GM19238 (cell line): ENCODE measurements around the gene ACAA2.
"Not testable (repeated sequence)": the region's sequence is repeated elsewhere in the genome, so short reads cannot be mapped to it uniquely, and the experiment has no call there.

ENCODE experiments used
- DNase-seq: peaks from one replicate; pipeline ENCODE4 v3.0.0; 2011; ENCODE audit warnings: low spot score; ENCODE audit not compliant: insufficient read length

The ACAA2 gene

GRCh38 chr18:49845629-49846360 is 32.5 kb upstream of the ACAA2 start:
- no peak for DNase-seq

DNA sequence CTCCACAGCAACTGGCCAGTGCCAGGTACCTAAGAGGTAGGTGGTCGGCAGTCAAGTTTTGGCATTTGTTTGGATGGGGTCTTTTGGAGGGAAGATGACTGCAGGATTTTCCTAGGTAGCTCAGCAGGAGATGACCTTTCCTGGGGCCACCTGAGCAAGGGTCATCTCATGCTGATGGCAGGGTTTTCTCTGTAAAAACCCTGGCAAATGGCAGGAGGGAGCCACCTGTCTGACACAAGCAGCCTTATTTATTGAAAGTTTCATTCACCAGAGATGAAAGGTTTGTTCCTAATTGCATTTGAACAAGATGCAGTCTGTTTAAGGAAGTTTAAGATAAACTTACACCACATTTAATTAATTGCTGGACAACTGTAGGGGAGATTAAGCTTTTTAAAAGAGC is 31.6 kb upstream of the ACAA2 start:
- no peak for DNase-seq

GRCh38 chr18:49843778-49844625 is 30.7 kb upstream of the ACAA2 start:
- no peak for DNase-seq

- no peak for DNase-seq
These were observed 29.8 kb upstream of the ACAA2 start for GRCh38 chr18:49843131-49843530.

DNA sequence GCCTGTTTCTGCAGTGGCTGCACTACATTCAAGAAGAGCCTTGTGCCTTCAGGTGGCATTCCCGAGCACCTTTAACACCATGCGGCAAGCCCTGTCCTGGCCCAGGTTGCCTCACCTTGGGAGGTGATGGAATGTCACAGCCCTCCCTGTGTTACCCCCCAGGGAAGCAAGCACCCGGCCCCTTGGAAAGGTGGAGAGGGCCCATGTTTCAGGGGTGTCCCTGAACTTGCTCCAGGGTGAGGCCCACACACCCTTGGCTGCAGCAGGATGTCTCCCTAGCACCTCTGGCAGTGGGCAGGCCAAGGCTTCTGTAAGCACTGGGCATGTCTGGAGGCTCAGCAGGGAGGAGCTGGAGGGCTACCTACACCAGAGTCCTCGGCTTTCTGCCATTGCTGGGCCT is 29.3 kb upstream of the ACAA2 start:
- DNase-seq, result no peak

GRCh38 chr18:49841236-49842217 is 28.2 kb upstream of the ACAA2 start:
- no peak for DNase-seq

DNA sequence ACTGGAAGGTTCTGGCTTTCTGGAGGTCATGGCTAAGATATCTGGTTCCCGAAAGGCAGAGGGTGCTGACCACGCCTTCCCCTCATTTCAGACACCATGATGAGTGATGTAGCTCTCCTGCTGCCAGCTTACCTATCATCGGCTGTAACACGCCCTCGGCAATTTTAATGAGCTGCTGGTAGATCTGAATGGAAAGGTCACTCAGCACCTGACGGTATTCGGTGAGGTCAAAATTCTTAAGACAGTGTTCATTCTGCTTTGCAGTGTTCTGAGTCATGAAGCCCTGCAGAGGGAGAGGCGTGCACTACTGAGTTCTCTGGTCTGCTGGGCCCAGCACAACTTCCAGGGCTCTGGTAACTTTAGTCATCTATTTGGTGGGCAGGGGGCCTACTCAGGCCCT is 25.7 kb upstream of the ACAA2 start:
- DNase-seq, result no peak

GRCh38 chr18:49838381-49838780 is 25.0 kb upstream of the ACAA2 start:
- DNase-seq, result no peak

DNA sequence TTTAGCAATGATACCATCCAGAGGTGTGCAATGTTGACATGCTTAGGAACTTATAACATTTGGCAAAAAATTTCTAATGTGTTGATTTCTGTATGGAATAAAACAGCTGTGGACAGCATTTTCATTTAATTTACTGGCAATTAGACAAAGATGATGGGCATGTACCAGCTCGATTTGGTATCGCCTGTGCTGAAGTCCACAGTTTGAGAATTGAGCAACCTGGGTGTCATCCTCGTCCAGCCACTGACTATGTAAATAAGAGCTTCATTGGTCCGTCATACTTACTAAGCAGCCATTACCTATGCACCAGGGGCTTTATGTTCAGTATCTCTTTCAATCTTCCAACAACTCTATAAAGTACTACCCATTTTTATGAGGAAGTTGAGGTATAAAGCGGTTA is 24.6 kb upstream of the ACAA2 start:
- DNase-seq, result no peak

DNA sequence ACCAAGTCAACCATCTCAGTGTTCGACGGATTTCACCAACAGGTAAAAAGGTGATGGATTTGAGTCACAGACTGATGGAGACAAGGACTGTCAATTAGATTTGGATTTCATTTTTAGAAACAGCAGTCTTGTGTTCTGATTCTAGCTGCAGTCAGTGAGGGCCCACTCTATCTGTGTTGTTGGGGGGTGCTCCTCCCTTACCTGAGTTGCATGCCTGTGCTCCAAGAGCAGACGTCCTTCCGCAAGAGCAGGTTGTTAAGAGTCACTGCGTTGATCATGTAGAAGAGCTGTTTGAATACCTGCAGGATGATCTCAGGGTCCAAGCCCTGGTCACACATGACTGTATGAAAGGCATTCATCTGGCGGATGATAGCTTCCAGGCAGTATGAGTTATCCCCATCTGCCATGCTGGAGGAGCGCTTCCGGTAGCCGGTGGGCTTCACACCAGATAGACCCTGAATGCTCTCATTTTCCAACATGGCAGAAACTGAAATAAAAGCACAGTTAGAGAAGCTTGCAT is 24.0 kb upstream of the ACAA2 start:
- not testable (repeated sequence) for DNase-seq

GRCh38 chr18:49835405-49835804 is 22.1 kb upstream of the ACAA2 start:
- DNase-seq, result no peak

GRCh38 chr18:49834258-49834657 is 20.9 kb upstream of the ACAA2 start:
- DNase-seq, result no peak

GRCh38 chr18:49833814-49834213 is 20.5 kb upstream of the ACAA2 start:
- no peak for DNase-seq

- DNase-seq, result no peak
These were observed 18.9 kb upstream of the ACAA2 start for GRCh38 chr18:49832221-49832647.

GRCh38 chr18:49827996-49828395 is 14.7 kb upstream of the ACAA2 start:
- DNase-seq, result no peak

DNA sequence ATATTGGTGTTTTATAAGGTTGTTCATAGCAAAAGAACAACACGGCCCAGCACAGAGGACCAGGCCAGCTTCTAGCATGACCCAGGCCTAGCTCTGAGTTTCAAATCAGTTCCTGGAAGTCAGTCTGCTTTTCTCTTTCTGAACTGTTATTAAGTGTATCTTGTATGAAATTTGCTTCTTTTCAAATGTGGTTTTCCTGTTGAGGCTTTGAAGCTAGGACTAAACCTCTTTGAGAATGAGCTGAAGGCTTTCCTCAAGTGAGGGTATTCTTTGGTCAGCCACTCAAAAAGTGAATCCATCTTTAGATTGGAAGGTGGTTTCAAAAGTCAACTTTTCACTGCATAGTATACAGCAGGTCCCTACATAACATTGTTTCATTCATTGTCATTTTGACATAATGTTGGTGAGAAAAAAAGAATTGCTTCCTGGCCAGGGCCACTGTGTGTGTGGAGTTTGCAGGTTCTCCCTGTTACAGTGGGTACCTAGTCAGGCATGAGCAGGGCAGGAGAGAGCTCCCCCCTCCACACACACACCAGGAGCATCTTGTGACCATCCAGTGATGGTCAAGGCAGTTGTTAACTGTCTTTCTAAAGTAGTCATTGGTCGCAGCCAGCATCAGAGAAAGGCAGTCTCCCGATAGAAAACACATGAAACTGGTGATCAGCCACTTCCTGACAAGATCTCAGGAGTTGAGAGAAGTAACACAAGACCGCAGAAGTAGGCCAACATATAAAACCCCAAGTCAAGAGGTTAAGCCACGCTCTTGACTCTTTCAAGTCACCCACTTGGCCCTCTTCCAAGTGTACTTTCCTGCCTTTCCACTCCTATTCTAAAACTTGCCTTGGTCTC is 6.7 kb upstream of the ACAA2 start:
- DNase-seq, result no peak

- no peak for DNase-seq
These were observed 5.8 kb upstream of the ACAA2 start for GRCh38 chr18:49819071-49819662.

DNA sequence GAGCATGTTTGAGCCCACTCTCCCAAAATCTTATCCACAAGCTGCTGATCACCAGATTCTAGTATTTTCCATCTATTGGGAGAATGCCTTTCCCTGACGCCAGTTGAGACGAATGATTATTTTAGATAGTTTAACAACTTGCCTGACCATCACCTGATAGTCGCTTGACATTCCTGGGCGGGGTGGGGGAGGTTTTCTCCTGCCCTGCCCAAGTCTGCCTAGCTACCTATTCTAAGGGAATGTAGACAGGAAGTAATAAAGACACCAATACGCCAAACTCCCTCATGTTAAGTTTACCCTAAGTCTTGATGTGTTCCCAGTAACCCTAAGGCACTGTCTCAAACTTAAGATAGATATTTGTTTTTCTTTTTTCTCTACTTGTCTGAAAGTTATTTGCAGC is 4.6 kb upstream of the ACAA2 start:
- DNase-seq, result no peak

GRCh38 chr18:49815927-49816326 is 2.6 kb upstream of the ACAA2 start:
- DNase-seq, result no peak

GRCh38 chr18:49814147-49814499 is 790 bp upstream of the ACAA2 start:
- DNase-seq, result no peak
